Stomach smooth muscle (tissue), 2 donors: ENCODE measurements around the gene WAPL.

Experiments used
- H3K27ac ChIP-seq: one replicate; pipeline ENCODE4 v1.7.0; 2013; ENCODE audit warnings: mild to moderate bottlenecking, low read length, inconsistent platforms
- H3K27me3 ChIP-seq, 2 donors: one replicate each; pipeline ENCODE4 v1.7.0; 2013; ENCODE audit warnings: low read length in 2 of 2; ENCODE audit not compliant: insufficient read depth in 2 of 2, control insufficient read depth in 1 of 2
- H3K36me3 ChIP-seq, 2 donors: one replicate each; pipeline ENCODE4 v1.7.0; 2013; ENCODE audit warnings: low read length in 2 of 2; ENCODE audit not compliant: control insufficient read depth in 2 of 2, insufficient read depth in 2 of 2
- H3K4me1 ChIP-seq: one replicate; pipeline ENCODE4 v1.7.0; 2013; ENCODE audit warnings: low read length; ENCODE audit not compliant: control insufficient read depth, insufficient read depth
- H3K4me3 ChIP-seq, 2 donors: one replicate each; pipeline ENCODE4 v1.7.0; 2013; ENCODE audit warnings: low read length in 2 of 2
- H3K9ac ChIP-seq, 2 donors: one replicate each; pipeline ENCODE4 v1.7.0; 2013; ENCODE audit warnings: low read length in 2 of 2, mild to moderate bottlenecking in 1 of 2
- H3K9me3 ChIP-seq, 2 donors: one replicate each; pipeline ENCODE4 v1.7.0; 2013; ENCODE audit warnings: low read length in 2 of 2; ENCODE audit not compliant: control insufficient read depth in 2 of 2
- donor health status: healthy.
- donor health status: Pancreatic carcinoma.

The WAPL gene

DNA sequence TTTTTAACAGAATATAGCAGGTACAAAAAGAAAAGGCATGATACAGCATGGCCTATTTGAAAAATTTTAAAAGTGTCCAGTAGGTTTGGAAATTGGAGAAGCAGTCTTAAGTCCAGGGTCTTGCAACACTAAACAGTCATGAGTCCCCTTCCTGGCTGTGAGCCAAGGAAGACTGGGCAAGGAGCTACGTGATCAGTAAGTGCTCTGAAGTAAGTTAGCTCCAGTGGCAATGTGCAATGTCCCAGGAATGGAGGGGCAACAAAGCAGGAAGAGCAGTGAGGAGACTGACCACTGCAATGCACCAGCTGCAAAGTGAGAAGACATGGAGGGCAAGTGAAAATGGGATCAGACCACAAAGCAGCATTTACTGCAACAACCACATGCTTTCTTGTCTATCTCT lies 82.0 kb downstream of the WAPL start:
- H3K27me3 ChIP-seq = no peaks in the 10 kb centered on the region
- H3K4me1 ChIP-seq = peaks cover 4% of the 10 kb centered on the region
- no peak overlapping the region for H3K4me3 ChIP-seq
- H3K27ac ChIP-seq = no peak overlapping the region
- H3K9me3 ChIP-seq = no peaks in the 10 kb centered on the region
- peaks cover 19 to 25% of the 10 kb centered on the region in 2 donors for H3K36me3 ChIP-seq
- no peak overlapping the region for H3K9ac ChIP-seq

DNA sequence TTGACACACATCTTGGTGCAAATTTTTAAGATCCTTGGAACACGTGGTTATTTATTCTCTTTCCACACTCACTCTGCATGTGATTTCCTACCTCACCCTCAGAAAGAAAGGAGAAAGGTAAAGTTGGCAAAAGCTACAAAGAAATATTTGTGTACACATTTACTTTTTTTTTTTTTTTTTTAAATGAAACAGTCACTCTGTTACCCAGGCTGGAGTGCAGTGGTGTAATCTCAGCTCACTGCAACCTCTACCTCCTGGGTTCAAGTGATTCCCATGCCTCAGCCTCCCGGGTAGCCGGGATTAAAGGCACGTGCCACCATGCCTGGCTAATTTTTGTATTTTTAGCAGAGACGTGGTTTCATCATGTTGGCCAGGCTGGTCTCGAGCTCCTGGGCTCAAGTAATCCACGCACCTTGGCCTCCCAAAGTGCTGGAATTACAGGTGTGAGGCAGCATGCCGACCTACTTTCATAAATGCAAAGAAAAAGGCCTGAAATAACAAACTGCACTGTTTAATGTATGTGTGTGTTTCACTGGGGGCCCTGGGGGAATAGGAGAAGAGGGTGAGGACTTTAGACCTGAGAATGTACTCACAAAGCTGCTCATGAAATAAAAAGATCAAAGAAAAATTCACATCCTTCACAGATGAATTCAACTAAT lies 83.4 kb downstream of the WAPL start:
- no peaks in the 10 kb centered on the region for H3K27me3 ChIP-seq
- H3K27ac ChIP-seq = no peak overlapping the region
- H3K9ac ChIP-seq = no peak overlapping the region
- H3K9me3 ChIP-seq = no peaks in the 10 kb centered on the region
- H3K4me3 ChIP-seq = no peak overlapping the region
- peaks cover 13 to 21% of the 10 kb centered on the region in 2 donors for H3K36me3 ChIP-seq
- peaks cover 4% of the 10 kb centered on the region for H3K4me1 ChIP-seq

DNA sequence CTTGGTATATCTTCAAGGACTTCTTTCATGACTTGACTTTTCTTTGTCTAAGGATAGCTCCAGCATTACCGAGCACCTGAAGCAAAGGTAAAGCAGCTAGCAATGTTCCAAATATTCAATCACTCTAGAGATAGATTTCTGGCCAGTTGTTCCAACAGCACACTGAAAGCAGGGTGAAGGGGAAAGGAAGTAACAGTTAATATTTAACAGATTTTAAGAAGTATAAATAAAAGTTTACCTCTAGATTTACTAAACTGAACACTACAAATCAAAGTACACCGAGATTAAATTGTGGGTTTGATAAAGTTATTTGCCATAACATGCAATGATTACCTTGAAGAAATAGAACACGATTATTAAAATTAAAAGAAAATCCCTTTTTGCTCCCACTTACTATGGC lies 84.1 kb downstream of the WAPL start:
- Histone ChIP-seq H3K4me1 (peaks cover 4% of the 10 kb centered on the region), H3K36me3 (peaks cover 13 to 18% of the 10 kb centered on the region in 2 donors), H3K27ac (no peak overlapping the region), H3K4me3 (no peak overlapping the region), H3K9me3 (no peaks in the 10 kb centered on the region), H3K27me3 (no peaks in the 10 kb centered on the region), H3K9ac (no peak overlapping the region)

DNA sequence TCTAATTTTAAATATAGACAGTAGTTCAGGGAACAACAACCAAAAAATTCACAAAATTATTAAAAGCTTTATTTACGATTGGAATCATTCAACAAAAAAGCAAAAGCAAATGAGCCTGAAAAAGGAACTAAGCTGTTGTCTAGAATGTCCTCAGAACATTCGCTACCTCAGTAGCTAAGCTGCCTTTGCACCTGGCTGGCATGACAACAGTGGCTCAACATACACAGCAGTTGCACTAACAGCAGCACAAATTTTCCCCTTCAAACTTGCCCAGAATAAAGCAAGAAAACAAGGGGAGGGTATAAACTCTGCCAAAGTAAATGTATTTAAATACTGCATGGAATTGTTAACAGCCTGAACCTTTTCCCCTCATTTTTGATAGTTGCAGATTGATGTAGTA lies 84.6 kb downstream of the WAPL start:
- Histone ChIP-seq H3K27me3 (no peaks in the 10 kb centered on the region), H3K36me3 (peaks cover 13 to 18% of the 10 kb centered on the region in 2 donors), H3K9me3 (no peaks in the 10 kb centered on the region), H3K27ac (no peak overlapping the region), H3K4me1 (peaks cover 4% of the 10 kb centered on the region), H3K4me3 (no peak overlapping the region), H3K9ac (no peak overlapping the region)

DNA sequence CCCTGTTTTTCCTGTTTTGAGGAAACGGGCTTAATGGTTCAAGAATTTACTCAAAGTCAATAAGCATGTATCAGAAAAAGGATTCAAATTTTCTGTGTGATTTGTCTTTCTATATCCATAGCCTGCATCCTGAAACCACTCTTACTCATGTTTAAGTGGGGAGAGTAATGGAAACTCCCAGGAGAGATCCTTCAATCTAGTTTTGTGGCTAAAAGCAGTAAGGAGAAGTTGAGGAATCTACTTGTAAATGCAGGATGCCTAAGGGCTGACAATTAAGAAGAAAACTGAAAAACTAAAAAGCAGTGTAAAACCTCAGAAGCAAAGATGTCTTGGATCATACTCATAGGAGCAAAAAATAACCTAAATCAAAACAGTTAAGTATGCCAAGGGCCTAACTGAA lies 86.9 kb downstream of the WAPL start:
- no peak overlapping the region for H3K9ac ChIP-seq
- peaks cover 6 to 8% of the 10 kb centered on the region in 2 donors for H3K36me3 ChIP-seq
- no peak overlapping the region for H3K4me3 ChIP-seq
- no peak overlapping the region for H3K27ac ChIP-seq
- no peaks in the 10 kb centered on the region for H3K27me3 ChIP-seq
- peaks cover 4% of the 10 kb centered on the region for H3K4me1 ChIP-seq
- H3K9me3 ChIP-seq = no peaks in the 10 kb centered on the region

- H3K4me1 ChIP-seq = no peaks in the 10 kb centered on the region
- H3K4me3 ChIP-seq = no peak overlapping the region
- no peak overlapping the region for H3K27ac ChIP-seq
- no peaks in the 10 kb centered on the region for H3K9me3 ChIP-seq
- H3K9ac ChIP-seq = no peak overlapping the region
- H3K27me3 ChIP-seq = no peaks in the 10 kb centered on the region
- no peaks in the 10 kb centered on the region for H3K36me3 ChIP-seq
Observed at GRCh38 chr10:86423739-86424138, 97.9 kb downstream of the WAPL start.

- Histone ChIP-seq H3K4me3 (no peak overlapping the region), H3K4me1 (no peaks in the 10 kb centered on the region), H3K9me3 (no peaks in the 10 kb centered on the region), H3K27me3 (no peaks in the 10 kb centered on the region), H3K36me3 (no peaks in the 10 kb centered on the region), H3K27ac (no peak overlapping the region), H3K9ac (no peak overlapping the region)
Observed at GRCh38 chr10:86419101-86419500, 102.5 kb downstream of the WAPL start.

DNA sequence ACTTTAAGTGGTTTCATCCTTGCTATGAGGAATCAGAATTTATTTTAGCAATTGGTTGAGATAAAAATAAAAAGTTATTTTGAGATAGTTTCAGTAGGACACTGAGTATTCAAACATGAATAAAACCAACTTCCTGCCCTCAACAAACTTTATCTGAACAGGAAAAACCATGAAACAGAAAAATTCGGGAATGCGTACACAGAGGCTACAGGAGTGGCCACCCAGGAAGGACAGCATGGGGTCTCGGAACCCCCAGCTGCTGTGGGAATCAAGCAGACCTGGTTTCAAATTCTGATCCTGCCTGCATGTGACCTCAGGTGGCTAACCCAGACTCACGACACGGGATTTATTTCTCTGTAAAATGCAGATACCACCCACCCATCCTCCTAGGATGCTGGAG lies 106.0 kb downstream of the WAPL start:
- H3K4me1 ChIP-seq = peaks cover 23% of the 10 kb centered on the region
- H3K27me3 ChIP-seq = no peaks in the 10 kb centered on the region
- H3K9me3 ChIP-seq = no peaks in the 10 kb centered on the region
- H3K9ac ChIP-seq = no peak overlapping the region
- H3K36me3 ChIP-seq = no peaks in the 10 kb centered on the region
- H3K27ac ChIP-seq = no peak overlapping the region
- no peak overlapping the region for H3K4me3 ChIP-seq

DNA sequence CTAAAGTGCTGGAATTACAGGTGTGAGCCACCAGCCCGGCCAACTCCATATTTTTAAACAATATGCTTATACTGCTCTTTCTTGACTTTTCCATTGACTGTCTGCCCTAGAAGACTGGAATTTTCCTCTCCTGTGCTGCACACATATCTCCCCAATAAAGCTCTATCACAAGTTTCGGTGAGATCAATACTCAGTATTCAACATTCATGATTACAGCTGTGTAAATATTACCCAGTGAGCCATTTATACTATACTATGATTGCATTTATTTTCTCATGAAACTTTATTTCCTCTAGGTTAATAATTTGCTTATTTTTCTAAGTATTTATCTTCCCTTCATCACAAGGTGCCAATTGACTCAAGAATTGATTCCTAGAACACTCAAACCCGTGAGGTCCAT lies 106.5 kb downstream of the WAPL start:
- H3K36me3 ChIP-seq = no peaks in the 10 kb centered on the region
- H3K9ac ChIP-seq = no peak overlapping the region
- peaks cover 24% of the 10 kb centered on the region for H3K4me1 ChIP-seq
- no peaks in the 10 kb centered on the region for H3K27me3 ChIP-seq
- no peak overlapping the region for H3K27ac ChIP-seq
- no peak overlapping the region for H3K4me3 ChIP-seq
- H3K9me3 ChIP-seq = no peaks in the 10 kb centered on the region

GRCh38 chr10:86413046-86413728 lies 108.4 kb downstream of the WAPL start:
- Histone ChIP-seq H3K27ac (peak overlapping the region; percentile 24), H3K4me1 (peaks cover 24% of the 10 kb centered on the region), H3K4me3 (peak overlapping the region in 1 of 2 donors; percentile 40)

GRCh38 chr10:86411852-86412560 lies 109.6 kb downstream of the WAPL start:
- H3K4me3 ChIP-seq = peak overlapping the region in 1 of 2 donors; percentile 15
- H3K9ac ChIP-seq = no peak overlapping the region
- no peaks in the 10 kb centered on the region for H3K9me3 ChIP-seq
- peak overlapping the region; percentile 31 for H3K27ac ChIP-seq
- peaks cover 24% of the 10 kb centered on the region for H3K4me1 ChIP-seq
- no peaks in the 10 kb centered on the region for H3K36me3 ChIP-seq
- H3K27me3 ChIP-seq = no peaks in the 10 kb centered on the region

More at GRCh38 chr10:86413046-86413728, 108.4 kb downstream of the WAPL start:
- H3K36me3 ChIP-seq = no peaks in the 10 kb centered on the region
- H3K9me3 ChIP-seq = no peaks in the 10 kb centered on the region
- H3K27me3 ChIP-seq = no peaks in the 10 kb centered on the region
- H3K9ac ChIP-seq = no peak overlapping the region
